ENCODE results near the gene CCDC141. TPM values are rescaled to one million over a fixed set of nuclear protein-coding genes. Genes with fewer than 3 reads are reported as not detected.

Gene CCDC141
- total RNA-seq, 2 donors from 2014 or later: 0.42 to 1.0 TPM

GRCh38 chr2:178829299-178829960 is 220.5 kb downstream of the CCDC141 start:
- no peaks in the 10 kb centered on the region for H3K36me3 ChIP-seq
- H3K4me1 ChIP-seq: no peaks in the 10 kb centered on the region
- no peak overlapping the region for H3K27ac ChIP-seq
- DNase-seq: no peak
- intact Hi-C loops (cut with DNase I): no loop called here
- H3K9ac ChIP-seq (ENCODE audit: low read depth in 2 of 2, low read length in 2 of 2): no peak overlapping the region
- H3K9me3 ChIP-seq: no peaks in the 10 kb centered on the region
- no peak overlapping the region for H3K4me3 ChIP-seq
- no peaks in the 10 kb centered on the region for H3K27me3 ChIP-seq
- no peak for TF ChIP-seq CTCF (IDR thresholded peaks at IDR 0.05)

DNA sequence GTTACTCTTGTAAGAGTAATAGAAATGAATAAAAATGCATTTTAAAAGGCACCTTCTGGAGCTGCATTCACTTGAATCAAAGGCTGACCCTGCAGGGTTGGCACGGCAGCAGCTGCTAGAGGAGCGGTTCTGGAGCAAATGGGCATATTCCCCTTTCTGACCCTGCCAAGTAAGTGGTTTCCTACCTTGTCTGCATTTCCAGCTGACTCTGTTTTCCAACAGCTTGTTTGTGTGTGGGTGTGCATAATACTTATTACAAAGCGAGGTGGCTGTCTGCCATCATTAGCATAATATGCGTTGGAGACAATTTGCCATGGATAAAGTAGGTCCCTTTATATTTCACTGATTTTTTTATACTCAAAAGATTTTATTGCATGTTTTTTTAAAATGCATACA is 221.5 kb downstream of the CCDC141 start:
- Histone ChIP-seq H3K9me3 (no peaks in the 10 kb centered on the region), H3K4me1 (no peaks in the 10 kb centered on the region), H3K27ac (no peak overlapping the region), H3K4me3 (no peak overlapping the region), H3K27me3 (no peaks in the 10 kb centered on the region), H3K9ac (ENCODE audit: low read depth in 2 of 2, low read length in 2 of 2) (no peak overlapping the region), H3K36me3 (no peaks in the 10 kb centered on the region)
- DNase-seq: no peak
- intact Hi-C loops (cut with DNase I): no loop called here
- TF ChIP-seq CTCF (IDR thresholded peaks at IDR 0.05): no peak

DNA sequence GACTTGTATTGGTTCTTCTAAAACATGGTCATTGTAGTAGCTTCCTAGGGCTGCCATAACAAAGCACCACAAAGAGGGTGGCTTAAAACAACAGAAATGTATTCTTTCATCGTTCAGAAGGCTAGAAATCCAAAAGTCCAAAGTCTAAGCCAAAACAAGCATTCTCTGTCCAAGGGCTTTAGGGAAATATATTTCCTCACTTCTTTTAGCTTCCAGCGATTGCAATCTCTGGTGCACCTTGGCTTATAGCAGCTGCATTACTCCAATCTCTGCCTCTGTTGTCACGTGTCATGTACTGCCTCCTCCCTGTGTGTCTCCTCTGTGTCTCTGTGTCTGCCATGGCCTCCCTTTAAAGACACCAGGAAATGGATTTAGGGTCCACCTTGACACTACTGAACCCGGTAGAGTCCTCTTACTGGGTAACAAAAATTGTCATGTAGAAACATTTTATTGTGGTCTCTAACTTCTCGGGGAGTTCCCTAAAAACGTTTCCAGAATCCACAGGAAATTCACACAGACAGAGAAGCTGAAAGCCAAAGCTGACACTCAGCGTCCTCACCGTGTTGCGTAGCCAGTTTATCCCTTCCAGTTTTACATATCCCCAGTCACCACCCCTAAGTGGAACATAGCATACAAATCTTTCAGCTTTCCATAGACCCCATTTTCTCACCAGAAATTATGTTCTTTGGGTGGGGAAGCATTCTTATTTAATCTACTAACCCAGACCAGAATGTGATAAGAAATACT is 222.0 kb downstream of the CCDC141 start:
- no peak for DNase-seq
- intact Hi-C loops (cut with DNase I): no loop called here
- Histone ChIP-seq H3K9ac (ENCODE audit: low read depth in 2 of 2, low read length in 2 of 2) (no peak overlapping the region), H3K36me3 (no peaks in the 10 kb centered on the region), H3K9me3 (no peaks in the 10 kb centered on the region), H3K27me3 (no peaks in the 10 kb centered on the region), H3K4me1 (no peaks in the 10 kb centered on the region), H3K27ac (no peak overlapping the region), H3K4me3 (no peak overlapping the region)
- no peak for TF ChIP-seq CTCF (IDR thresholded peaks at IDR 0.05)

DNA sequence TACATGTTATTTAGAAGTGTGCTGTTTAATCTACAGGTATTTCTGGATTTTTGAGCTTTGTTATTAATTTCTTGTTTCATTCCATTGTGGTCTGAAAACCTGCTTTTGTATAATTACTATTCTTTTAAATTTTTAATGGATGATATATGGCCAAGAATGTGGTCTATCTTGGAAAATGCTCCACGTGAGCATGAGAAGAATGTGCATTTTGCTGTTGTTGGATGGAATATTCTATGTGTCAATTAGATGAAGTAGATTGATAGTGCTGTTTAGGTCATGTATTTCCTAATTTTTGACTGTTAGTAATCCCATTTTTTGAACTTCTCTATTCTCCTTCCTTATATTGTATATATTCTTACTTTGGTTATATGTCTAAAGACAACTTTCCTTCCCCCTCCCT is 222.8 kb downstream of the CCDC141 start:
- Histone ChIP-seq H3K27me3 (no peaks in the 10 kb centered on the region), H3K27ac (no peak overlapping the region), H3K9ac (ENCODE audit: low read depth in 2 of 2, low read length in 2 of 2) (no peak overlapping the region), H3K4me3 (no peak overlapping the region), H3K36me3 (no peaks in the 10 kb centered on the region), H3K4me1 (no peaks in the 10 kb centered on the region), H3K9me3 (no peaks in the 10 kb centered on the region)
- TF ChIP-seq CTCF (IDR thresholded peaks at IDR 0.05): no peak
- intact Hi-C loops (cut with DNase I): no loop called here
- DNase-seq: no peak

GRCh38 chr2:178825183-178825582 is 224.8 kb downstream of the CCDC141 start:
- Histone ChIP-seq H3K27ac (no peak overlapping the region), H3K9ac (ENCODE audit: low read depth in 2 of 2, low read length in 2 of 2) (no peak overlapping the region), H3K27me3 (no peaks in the 10 kb centered on the region), H3K4me1 (no peaks in the 10 kb centered on the region), H3K4me3 (no peak overlapping the region), H3K36me3 (no peaks in the 10 kb centered on the region), H3K9me3 (no peaks in the 10 kb centered on the region)
- intact Hi-C loops (cut with DNase I): no loop called here
- TF ChIP-seq CTCF (IDR thresholded peaks at IDR 0.05): no peak
- no peak for DNase-seq
